ENCODE data around the gene ZNF653.
"Not testable (repeated sequence)": the region's sequence is repeated elsewhere in the genome, so short reads cannot be mapped to it uniquely, and the experiment has no call there.

ZNF653 gene

DNA sequence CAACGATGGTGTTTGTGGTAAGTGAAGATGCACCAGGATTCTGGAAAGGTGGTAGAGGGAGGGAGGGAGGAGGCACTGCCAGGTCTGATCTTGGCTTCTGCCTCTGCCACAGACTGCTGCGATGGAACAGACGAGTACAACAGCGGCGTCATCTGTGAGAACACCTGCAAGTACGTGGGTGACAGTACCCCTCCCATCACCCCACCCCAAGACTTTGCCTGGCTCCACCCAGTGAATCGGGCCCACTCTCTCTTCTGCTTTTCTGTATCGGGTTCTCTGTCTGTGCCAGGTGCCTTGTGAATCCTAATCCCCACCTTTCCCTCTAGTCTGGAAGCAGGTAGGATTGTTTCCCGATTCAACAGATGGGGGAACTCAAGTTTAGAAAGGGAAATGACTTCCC is 67.7 kb downstream of the ZNF653 start:
- DNase-seq (ENCODE audit: low read depth) = no peak
- no peak for TF ChIP-seq CTCF (IDR thresholded peaks at IDR 0.05; ENCODE audit: control insufficient read depth, extremely low read depth, insufficient read depth)
- no peak overlapping the region for H3K4me3 ChIP-seq (ENCODE audit: low read depth, low read length)

GRCh38 chr19:11435833-11436313 is 69.8 kb downstream of the ZNF653 start:
- H3K4me3 ChIP-seq (ENCODE audit: low read depth, low read length) = peak overlapping the region; percentile 100
- DNase-seq (ENCODE audit: low read depth) = no peak
- TF ChIP-seq CTCF (IDR thresholded peaks at IDR 0.05; ENCODE audit: control insufficient read depth, extremely low read depth, insufficient read depth) = no peak

DNA sequence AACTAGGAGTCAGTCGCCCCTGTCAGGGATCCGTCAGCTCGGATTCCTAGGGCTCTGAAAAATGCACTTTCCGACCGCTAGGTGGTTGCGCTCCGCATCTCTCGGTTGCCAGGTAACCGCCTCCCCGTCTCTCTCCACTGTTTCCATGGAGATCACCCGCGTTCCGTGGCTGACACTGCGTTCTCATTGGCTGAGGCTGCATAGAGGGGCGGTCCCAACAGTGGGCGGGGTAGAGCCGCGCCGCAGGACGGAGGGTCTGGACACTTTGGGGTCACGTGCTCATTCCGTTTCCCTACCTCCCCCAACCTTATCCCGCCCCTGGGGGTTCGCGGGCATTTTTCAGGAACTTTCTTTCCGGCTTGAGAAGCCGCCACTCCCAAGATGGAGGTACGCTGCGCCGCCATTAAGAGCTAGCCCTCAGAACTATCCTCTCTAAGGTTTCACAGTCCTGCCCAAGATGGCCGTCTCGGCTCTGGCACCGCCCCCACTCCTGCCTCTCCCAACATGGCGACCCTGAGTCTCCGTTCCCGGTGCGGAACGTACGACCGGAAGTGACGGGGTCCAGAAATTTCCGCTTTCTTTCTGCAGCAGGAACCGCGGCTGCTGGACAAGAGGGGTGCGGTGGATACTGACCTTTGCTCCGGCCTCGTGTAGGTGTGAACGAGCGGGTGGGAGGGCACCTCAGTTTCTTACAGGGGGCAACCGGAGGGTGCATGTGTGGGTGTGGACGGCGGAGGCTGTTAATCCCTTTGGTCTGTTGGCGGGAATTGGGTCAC is 70.4 kb downstream of the ZNF653 start, which contains the start of the genes ODAD3 and PRKCSH:
Gene ODAD3 (minus strand): TSS at position 65 of the 776 bp plus-strand sequence. CDS start 105 bp downstream, outside the sequence.
Gene PRKCSH (plus strand): TSS at position 579 of the 776 bp plus-strand sequence. CDS start 483 bp downstream, outside the sequence.
- peak; percentile 99 for DNase-seq (ENCODE audit: low read depth)
- peak within 1 kb of the TSS; percentile 100 for H3K4me3 ChIP-seq (ENCODE audit: low read depth, low read length)
- peak; percentile 72 for TF ChIP-seq CTCF (IDR thresholded peaks at IDR 0.05; ENCODE audit: control insufficient read depth, extremely low read depth, insufficient read depth)

- H3K4me3 ChIP-seq (ENCODE audit: low read depth, low read length) = peak overlapping the region; percentile 100
- DNase-seq (ENCODE audit: low read depth) = no peak
- no peak for TF ChIP-seq CTCF (IDR thresholded peaks at IDR 0.05; ENCODE audit: control insufficient read depth, extremely low read depth, insufficient read depth)
These were observed 71.0 kb downstream of the ZNF653 start for GRCh38 chr19:11434703-11435056.

GRCh38 chr19:11433526-11433925 is 72.1 kb downstream of the ZNF653 start:
- DNase-seq (ENCODE audit: low read depth); H3K4me3 ChIP-seq (ENCODE audit: low read depth, low read length): not testable (repeated sequence)
